GM18511 (cell line): ENCODE data around the gene DENND11.
"Not testable (repeated sequence)": the region's sequence is repeated elsewhere in the genome, so short reads cannot be mapped to it uniquely, and the experiment has no call there.

Source experiments
- ATAC-seq: cut with Tn5 transposase; IDR thresholded peaks from one replicate; pipeline ENCODE4 v1.9.1; 2021; ENCODE audit warnings: mild to moderate bottlenecking, moderate library complexity; ENCODE audit not compliant: unreplicated experiment

The DENND11 gene

DNA sequence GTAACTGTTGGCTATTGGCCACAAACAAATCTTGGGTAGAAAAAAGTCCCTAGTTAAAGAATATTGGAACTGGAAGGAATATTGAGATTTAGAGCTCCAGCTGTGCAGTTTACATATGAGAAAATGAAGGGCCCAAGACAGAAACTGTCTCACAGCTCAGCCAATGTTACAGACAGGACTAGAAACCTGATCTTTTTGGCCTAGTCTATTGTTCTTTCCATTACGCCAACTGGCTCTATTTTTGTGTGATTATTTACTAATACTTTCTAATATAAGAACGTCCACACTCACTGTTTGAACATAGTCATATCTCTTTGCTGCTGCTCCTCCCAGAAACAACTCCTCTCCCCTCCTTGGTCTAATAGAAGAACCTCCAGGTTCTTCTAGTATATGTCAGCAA lies 7.4 kb upstream of the DENND11 start:
- ATAC-seq = no peak

DNA sequence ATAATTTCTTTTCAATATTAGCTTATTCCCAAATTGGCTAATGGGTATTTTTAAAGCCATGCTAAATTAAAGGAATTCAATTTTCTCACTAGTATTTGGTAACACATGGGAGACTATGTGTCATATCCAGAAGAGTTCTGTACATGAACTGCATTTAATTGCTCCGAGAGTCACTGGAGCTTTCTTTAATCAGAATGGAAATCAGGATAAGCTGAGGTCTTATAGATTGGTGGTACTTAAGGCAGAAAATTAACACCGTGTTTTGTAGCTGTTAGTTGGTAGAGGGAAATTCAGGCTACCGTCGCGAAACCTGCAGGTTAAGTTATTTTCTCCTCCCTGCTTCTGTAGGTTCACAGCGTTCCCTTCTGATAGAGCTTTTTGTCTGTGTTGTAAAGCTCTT lies 6.4 kb upstream of the DENND11 start, which contains the start of gene WEE2:
Gene WEE2 (plus strand): TSS at position 3 of the 400 bp plus-strand sequence. CDS start 406 bp downstream, outside the sequence.
- ATAC-seq = no peak

DNA sequence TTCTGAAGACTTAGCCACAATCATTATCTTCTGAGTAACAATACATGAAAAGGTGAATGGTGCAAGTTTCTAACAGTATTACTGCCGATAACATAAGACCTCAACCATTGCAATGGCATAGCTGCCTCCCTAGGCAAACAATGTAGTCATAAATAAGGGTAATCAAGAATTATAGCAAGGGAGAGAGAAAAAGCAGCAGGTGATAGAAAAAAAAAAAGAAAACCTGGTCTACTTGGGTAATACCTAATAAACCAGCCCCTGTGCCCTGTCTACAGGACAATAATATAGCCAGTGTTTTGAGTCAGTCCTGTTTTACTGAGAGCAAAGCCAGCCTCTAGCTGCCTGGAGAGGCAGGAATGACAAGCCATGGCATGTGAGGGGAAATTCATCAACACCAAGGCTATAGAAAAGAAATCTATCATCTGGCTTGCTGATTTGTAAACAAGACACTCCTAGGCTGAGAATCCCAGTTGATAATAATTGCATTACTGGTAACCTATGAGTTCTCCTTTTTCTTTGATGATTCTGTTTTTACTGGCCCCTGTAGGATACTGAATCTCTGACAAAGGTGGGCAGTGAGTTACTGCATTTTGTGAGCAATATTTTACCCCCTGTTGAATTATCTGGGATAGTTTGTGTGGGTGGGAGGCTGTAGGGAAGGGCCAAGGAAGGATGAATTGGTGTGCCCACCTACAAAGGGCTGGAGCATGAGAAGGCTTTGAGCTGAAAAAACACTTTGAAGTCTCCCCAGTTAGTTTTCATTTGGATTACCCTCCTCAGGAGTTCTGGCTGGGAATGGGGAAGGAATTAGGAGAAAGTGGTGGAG lies 4.5 kb upstream of the DENND11 start:
- no peak for ATAC-seq

- ATAC-seq = no peak
These were observed 2.8 kb upstream of the DENND11 start for GRCh38 chr7:141704741-141705140.

DNA sequence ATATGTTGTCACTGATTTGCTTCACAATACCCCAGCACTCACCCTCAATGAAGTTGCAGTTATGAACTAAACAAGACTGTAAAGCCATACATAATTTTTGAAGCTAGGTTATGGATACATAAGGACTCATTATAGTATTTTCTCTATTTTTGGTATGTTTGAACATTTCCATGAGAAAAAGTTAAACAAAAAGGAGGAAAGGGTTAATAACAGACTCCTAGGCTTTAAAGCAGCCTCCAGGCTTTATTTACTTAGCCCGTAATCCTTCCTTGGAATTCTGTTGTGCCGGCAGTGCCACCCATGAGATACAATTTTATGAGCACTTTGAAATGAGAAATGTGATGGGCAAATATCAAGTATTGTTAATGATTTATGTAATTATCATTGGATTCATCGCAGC lies 2.1 kb upstream of the DENND11 start:
- no peak for ATAC-seq

GRCh38 chr7:141702892-141703291 lies 926 bp upstream of the DENND11 start:
- ATAC-seq = no peak

DNA sequence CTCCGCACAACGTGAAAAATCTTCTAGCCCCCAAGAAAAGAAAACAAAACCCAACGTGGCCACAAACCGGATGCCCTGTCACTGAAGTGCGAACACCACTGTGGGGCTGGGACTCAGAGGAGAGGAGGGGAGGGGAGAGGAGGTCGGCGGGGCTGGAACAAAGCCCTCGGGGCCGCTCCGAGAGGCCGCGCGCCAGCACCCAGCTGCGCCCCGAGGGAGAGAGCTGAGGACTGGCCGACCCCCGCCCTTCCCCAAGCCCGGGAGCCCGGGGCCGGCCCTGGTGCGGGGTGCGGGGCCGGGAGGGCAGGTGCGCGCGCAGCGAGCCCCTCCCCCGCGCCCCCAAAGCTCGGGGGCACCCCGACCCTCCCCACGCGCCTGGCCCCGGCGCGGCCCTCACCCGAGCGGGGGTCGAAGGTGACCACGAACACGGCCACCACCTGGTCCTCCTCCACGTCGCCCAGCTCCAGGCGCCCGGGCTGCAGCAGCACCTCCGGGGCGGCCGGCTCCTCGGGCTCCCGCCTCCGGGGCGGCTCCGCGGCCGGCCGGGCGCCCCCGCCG lies 398 bp downstream of the DENND11 start:
- ATAC-seq = peak; percentile 84

GRCh38 chr7:141700848-141701371 lies 1.1 kb downstream of the DENND11 start:
- peak; percentile 14 for ATAC-seq

GRCh38 chr7:141700296-141700847 lies 1.6 kb downstream of the DENND11 start:
- no peak for ATAC-seq

GRCh38 chr7:141699860-141700259 lies 2.1 kb downstream of the DENND11 start:
- no peak for ATAC-seq

DNA sequence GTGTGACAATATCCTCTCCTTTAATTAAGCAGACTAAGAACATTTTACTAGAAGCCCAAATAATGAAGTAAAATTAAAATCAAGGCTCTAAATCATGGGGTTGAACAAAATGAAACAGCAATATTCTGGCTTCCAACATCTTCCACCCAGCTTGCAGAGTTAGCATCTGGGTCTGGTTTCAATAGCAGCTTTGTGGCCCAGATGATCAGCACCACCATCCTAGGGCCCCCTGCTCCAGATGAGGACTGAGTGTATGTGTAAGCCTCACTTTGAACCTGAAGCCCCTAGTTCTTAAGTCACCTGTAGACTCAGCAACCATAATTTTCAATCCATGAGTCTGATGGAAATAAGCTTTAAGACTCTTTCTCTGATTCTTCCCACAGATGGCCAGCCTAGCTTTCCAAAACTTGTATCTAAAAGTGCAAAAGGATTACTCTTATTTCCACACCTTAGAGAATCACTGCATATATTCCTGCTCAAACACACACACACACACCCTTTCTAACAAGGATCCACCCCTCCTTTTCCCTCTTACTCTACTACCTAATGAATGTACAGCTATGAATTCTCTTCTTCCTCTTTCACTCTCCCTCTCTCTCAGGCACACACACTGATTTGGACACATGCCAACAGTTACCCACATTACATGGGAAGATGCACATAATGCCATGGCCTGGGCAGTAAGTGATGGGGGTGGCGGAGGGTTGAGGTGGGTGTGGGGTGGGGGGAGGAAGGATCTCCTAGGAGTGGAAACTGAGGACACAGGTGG lies 3.5 kb downstream of the DENND11 start:
- no peak for ATAC-seq

DNA sequence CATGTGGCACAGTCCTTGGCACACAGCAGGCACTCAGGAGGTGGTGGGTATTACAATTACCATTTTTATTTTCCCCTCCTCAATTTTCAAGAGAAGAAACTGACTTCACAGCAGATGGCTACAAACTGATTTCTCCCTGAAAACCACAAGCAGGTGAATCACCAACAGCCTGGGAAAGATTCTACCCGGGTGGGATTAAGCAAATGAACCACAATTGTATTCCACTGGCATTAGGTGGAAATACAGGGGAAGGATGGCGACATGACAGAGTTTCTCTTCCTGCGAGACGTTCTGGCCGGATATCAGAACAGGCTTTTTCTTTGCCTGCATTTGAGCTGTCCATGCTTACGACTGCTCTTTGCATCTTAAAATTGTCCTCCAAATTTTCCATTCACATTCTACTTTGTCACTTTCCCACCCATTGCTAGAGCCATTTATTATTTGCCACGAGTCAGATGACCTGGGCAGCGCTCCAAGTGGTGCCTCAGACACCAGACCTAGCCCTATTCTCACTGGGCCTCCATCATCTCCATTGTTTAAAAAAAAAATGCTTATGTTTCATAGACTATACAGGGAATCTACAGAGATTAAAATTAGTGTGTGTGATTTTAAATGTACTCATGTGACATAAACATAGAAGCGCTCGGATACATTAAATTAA lies 4.6 kb downstream of the DENND11 start:
- ATAC-seq = no peak

DNA sequence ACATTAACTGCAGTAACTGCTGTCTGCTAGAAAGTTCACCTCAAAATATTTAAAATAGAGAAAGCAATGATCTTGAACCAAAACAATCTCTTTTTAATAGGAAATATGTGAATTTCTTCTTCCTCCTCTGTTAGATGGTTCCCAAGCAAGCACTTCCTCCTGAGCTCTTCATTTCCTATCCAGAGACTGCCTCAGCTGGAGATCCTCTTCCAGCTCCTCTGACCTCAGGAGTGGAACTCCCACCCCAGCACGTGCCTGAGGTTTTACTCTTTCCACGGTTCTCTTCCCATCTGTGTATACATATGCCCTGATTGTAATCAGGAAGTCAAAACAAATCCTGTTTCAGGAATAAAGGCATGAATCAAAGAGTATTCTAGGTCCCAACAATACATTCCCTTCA lies 5.6 kb downstream of the DENND11 start:
- ATAC-seq = no peak

- ATAC-seq = peak; percentile 43
These were observed 6.1 kb downstream of the DENND11 start for GRCh38 chr7:141695803-141696289.

- ATAC-seq = no peak
These were observed 8.9 kb downstream of the DENND11 start for GRCh38 chr7:141693082-141693481.

- no peak for ATAC-seq
These were observed 10.0 kb downstream of the DENND11 start for GRCh38 chr7:141691961-141692360.

DNA sequence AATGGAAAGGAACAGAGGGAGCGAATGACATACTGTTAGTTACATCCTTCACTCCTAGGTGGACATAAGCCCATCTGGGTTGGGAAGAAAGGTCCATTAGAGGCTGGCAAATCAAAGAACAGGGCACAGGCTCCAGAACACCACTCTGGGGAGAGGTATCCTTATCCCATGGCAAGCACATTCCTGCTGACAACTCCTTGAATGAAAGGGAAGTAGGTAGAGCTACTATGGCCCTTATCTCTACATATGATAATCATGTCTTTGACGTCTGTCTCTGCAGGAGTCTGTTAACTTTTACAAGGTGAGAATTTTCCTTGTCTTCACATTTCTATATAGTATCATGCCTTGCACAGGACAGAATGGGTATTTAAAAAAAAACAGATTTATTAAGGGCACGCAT lies 10.4 kb downstream of the DENND11 start:
- no peak for ATAC-seq

DNA sequence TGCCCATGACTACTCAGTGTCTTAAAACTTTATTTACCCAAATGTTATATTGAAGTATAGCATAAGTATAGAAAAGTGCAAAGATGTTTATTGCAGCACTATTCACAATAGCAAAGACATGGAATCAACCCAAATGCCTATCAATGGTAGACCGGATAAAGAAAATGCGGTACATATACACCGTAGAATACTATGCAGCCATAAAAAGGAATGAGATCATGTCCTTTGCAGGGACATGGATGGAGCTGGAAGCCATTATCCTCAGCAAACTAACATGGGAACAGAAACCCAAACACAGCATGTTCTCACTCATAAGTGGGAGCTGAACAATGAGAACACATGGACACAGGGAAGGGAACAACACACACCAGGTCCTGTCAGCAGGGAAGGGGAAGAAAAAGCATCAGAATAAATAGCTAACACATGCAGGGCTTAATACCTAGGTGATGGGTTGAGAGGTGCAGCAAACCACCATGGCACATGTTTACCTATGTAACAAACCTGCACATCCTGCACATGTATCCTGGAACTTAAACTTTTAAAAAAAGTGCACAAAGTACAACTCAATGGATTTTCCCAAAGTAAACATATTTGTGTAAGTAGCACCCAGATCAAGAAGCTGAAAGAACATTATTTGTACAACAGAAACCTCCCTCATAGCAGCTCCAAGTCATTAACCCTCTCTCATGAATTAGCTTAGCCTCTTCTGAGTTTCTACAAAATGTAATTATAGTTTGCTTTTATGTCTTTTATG lies 12.7 kb downstream of the DENND11 start:
- ATAC-seq = not testable (repeated sequence)

GRCh38 chr7:141688043-141688442 lies 13.9 kb downstream of the DENND11 start:
- no peak for ATAC-seq

- no peak for ATAC-seq
These were observed 15.3 kb downstream of the DENND11 start for GRCh38 chr7:141686670-141687069.
